Pancreas (tissue), 10 donors: ENCODE data around the gene PITPNM1. TPM values are rescaled to one million over a fixed set of nuclear protein-coding genes. Genes with fewer than 3 reads are reported as not detected.
"Not testable (repeated sequence)": the region's sequence is repeated elsewhere in the genome, so short reads cannot be mapped to it uniquely, and the experiment has no call there.

Source experiments
- ATAC-seq, 4 donors: fragments of 200-7000 bp; cut with Tn5 transposase; one replicate each; pipeline versions ENCODE4 v1.8.0 to v1.9.1; 2020; ENCODE audit warnings: mild to moderate bottlenecking in 4 of 4, moderate library complexity in 4 of 4
- DNase-seq, 6 donors: peaks; one replicate each; pipeline ENCODE4 v3.0.0-alpha.2; 2020
- FAIRE-seq: peaks from 2 replicates; lab custom pipeline; 2012; peaks lifted over from hg19 to GRCh38; lab: Jason Lieb, UNC
- H3K27ac ChIP-seq, 4 donors: fragments of 200-600 bp; sonication (generic); 1 replicate in 3 of 4; 2 replicates in 1 of 4; pipeline versions ENCODE4 v1.5.0 to v1.8.0; 2020
- H3K27me3 ChIP-seq, 4 donors: fragments of 200-600 bp; one replicate each; pipeline ENCODE4 v1.8.0; 2021
- H3K36me3 ChIP-seq, 3 donors: fragments of 200-600 bp; sonication (generic) in 1 of 3; one replicate each; pipeline versions ENCODE4 v1.5.0 to v1.8.0; 2020 to 2021
- H3K4me1 ChIP-seq, 3 donors: fragments of 200-600 bp; one replicate each; pipeline ENCODE4 v1.8.0; 2021
- H3K4me3 ChIP-seq, 4 donors: fragments of 200-600 bp; sonication (generic) in 2 of 4; one replicate each; pipeline versions ENCODE4 v1.5.0 to v1.8.0; 2020 to 2021
- H3K9me3 ChIP-seq, 4 donors: fragments of 200-600 bp; one replicate each; pipeline ENCODE4 v1.8.0; 2021
- CTCF ChIP-seq, 4 donors: fragments of 200-600 bp; sonication (generic) in 3 of 4; IDR thresholded peaks; one replicate each; pipeline versions ENCODE4 v1.5.0 to v1.8.0; 2021; ENCODE audit warnings: antibody characterized with exemption in 4 of 4
- whole genome bisulfite sequencing, 2 donors: extraction: QIAGEN DNeasy Blood & Tissue Kit; methylation state at CpG; one replicate each; pipeline ENCODE4 v1.1.7; 2013; 5-methylcytosine and 5-hydroxymethylcytosine counted together
- intact Hi-C, 3 donors: fragments of 100-400 bp; cut with DNase I; formaldehyde crosslinking; loops; one replicate each; pipeline versions ENCODE4 v1.11.1 to v1.14.2; 2022
- polyA plus RNA-seq, 2 donors: library from polyadenylated mRNA; stranded (reverse); fragments of 200-250 nt; gene quantifications; one replicate each; pipeline ENCODE4 v1.2.3, GENCODE V29; 2013
- total RNA-seq, 6 donors: library from RNA; stranded (reverse); fragmentation: NEBNext Ultra II Directional in 4 of 6; extraction: Animal tissue kit (Norgen Biotek cat#: 25700) in 4 of 6; gene quantifications; one replicate each; pipeline versions ENCODE4 v1.2.1 to v1.2.4, GENCODE V29; 2021 to 2023
- donor health status: healthy with polysubstance abuse.
- donor health status: DM: no; HTN: no; CAD: no; lungs with moderate emphysema.
- donor health status: DM: no; HTN: no; CAD: no.
- donor health status: control.
- donor health status: control.
- donor health status: Bipolar disorder and iron deficiency.
- donor health status: DM: yes; HTN: yes; CAD: no.
- donor health status: DM: no; HTN: no; CAD: no.
- donor health status: DM: no; HTN: no; CAD: no.
- donor health status: DM: yes; HTN: yes; CAD: no.

Gene PITPNM1
- total and polyA plus RNA-seq, 8 donors: 10.2 to 35.7 (median 24.3) TPM

GRCh38 chr11:67490727-67491065 lies 14.5 kb downstream of the PITPNM1 start:
- H3K9me3 ChIP-seq: no peaks in the 10 kb centered on the region
- intact Hi-C loops: loop anchor here in 1 of 3 donors (10.0 kb wide), 1 partner anchor 56 kb away; the partner anchor contains the start of gene PTPRCAP
- H3K27ac ChIP-seq: no peak overlapping the region
- FAIRE-seq: no peak
- TF ChIP-seq CTCF (IDR thresholded peaks at IDR 0.05): no peak
- ATAC-seq: no peak
- WGBS, 2 donors: 86% methylated on average over 15 of the region's 15 CpGs
- H3K4me3 ChIP-seq: no peak overlapping the region
- H3K36me3 ChIP-seq: peaks cover 0 to 12% (median 0%) of the 10 kb centered on the region in 3 donors
- no peaks in the 10 kb centered on the region for H3K27me3 ChIP-seq
- no peaks in the 10 kb centered on the region for H3K4me1 ChIP-seq
- peak in 2 of 6 donors; percentile 40 to 67 for DNase-seq

GRCh38 chr11:67489885-67490726 lies 15.1 kb downstream of the PITPNM1 start:
- Histone ChIP-seq H3K9me3 (no peaks in the 10 kb centered on the region), H3K36me3 (peaks cover 0 to 12% (median 0%) of the 10 kb centered on the region in 3 donors), H3K27ac (no peak overlapping the region), H3K27me3 (no peaks in the 10 kb centered on the region), H3K4me3 (no peak overlapping the region), H3K4me1 (no peaks in the 10 kb centered on the region)
- no peak for TF ChIP-seq CTCF (IDR thresholded peaks at IDR 0.05)
- intact Hi-C loops: loop anchor here in 1 of 3 donors (10.0 kb wide), 1 partner anchor 55 kb away; the partner anchor contains the start of gene PTPRCAP
- DNase-seq (peak in 2 of 6 donors; percentile 25 to 61), FAIRE-seq (no peak), ATAC-seq (no peak)
- 87% methylated on average over 22 to 23 of the region's 23 CpGs for WGBS, 2 donors

GRCh38 chr11:67489203-67489884 lies 15.8 kb downstream of the PITPNM1 start:
- Histone ChIP-seq H3K4me3 (no peak overlapping the region), H3K27ac (no peak overlapping the region), H3K36me3 (peaks cover 0 to 12% (median 0%) of the 10 kb centered on the region in 3 donors), H3K9me3 (no peaks in the 10 kb centered on the region), H3K4me1 (no peaks in the 10 kb centered on the region), H3K27me3 (no peaks in the 10 kb centered on the region)
- intact Hi-C loops: no loop called here
- ATAC-seq (no peak), DNase-seq (peak in 2 of 6 donors; percentile 33 to 70), FAIRE-seq (no peak)
- 87 to 89% methylated on average over 22 to 25 of the region's 25 CpGs for WGBS, 2 donors
- TF ChIP-seq CTCF (IDR thresholded peaks at IDR 0.05): no peak

- no peak overlapping the region for H3K27ac ChIP-seq
- 86 to 92% methylated on average over 20 of the region's 20 CpGs for WGBS, 2 donors
- no peak for TF ChIP-seq CTCF (IDR thresholded peaks at IDR 0.05)
- no peak overlapping the region for H3K4me3 ChIP-seq
- H3K9me3 ChIP-seq: no peaks in the 10 kb centered on the region
- peak in 2 of 6 donors; percentile 15 to 36 for DNase-seq
- peaks cover 5 to 11% (median 11%) of the 10 kb centered on the region in 3 donors for H3K4me1 ChIP-seq
- intact Hi-C loops: no loop called here
- no peaks in the 10 kb centered on the region for H3K27me3 ChIP-seq
- peaks cover 0 to 5% (median 0%) of the 10 kb centered on the region in 3 donors for H3K36me3 ChIP-seq
- no peak for FAIRE-seq
- no peak for ATAC-seq
These were observed 18.5 kb downstream of the PITPNM1 start for GRCh38 chr11:67486481-67487195.

- H3K9me3 ChIP-seq, ATAC-seq, intact Hi-C loops, H3K27ac ChIP-seq, H3K27me3 ChIP-seq, FAIRE-seq, H3K36me3 ChIP-seq, H3K4me3 ChIP-seq: not testable (repeated sequence)
- DNase-seq: peak in 2 of 6 donors; percentile 33 to 46
- H3K4me1 ChIP-seq: peaks cover 5 to 11% (median 11%) of the 10 kb centered on the region in 3 donors
- 90% methylated on average over 7 of the region's 7 CpGs for WGBS, 2 donors
These were observed 19.2 kb downstream of the PITPNM1 start for GRCh38 chr11:67485873-67486361.
